Measurements from ENCODE around the gene ZSWIM5. TPM values are rescaled to one million over a fixed set of nuclear protein-coding genes. Genes with fewer than 3 reads are reported as not detected.
"Not testable (repeated sequence)": the region's sequence is repeated elsewhere in the genome, so short reads cannot be mapped to it uniquely, and the experiment has no call there.

The ZSWIM5 gene
- total RNA-seq, 5 donors from 2014 or later (not counting 1 experiment from before 2014, with no cell fraction given), result 1.6 to 4.0 (median 2.0) TPM

DNA sequence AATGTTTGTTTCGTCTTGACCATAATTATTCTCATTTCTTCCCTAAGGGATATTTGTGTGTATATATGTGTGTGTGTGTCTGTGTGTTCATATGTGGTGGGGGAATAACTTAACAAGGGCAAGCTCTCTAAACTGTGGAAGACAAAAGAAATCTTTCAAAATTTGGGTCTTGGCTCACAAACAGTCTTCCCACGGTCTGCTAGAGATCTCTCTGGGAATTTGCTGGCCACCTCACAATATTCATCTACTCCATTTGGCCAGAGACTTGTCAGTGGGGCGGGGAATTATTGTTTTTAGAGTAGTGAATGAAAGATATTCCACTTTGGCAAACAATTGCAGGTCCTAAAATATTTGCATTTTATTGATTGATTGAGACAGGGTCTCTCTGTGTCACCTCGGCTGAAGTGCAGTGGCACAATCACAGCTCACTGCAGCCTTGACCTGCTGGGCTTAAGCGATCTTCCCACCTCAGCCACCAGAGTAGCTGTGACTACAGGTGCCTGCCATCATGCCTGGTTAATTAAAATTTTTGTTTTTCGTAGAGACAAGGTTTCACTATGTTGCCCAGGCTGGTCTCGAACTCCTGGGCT is 212.0 kb downstream of the ZSWIM5 start:
- Histone ChIP-seq H3K27me3 (replicated peaks in 1 of 2; ENCODE audit: control insufficient read depth in 2 of 2, extremely low read depth in 1 of 2, insufficient read depth in 2 of 2, low read length in 1 of 2) (no peaks in the 10 kb centered on the region), H3K36me3 (ENCODE audit: control insufficient read depth in 2 of 2, extremely low read depth in 1 of 2, insufficient read depth in 1 of 2, low read length in 1 of 2) (no peaks in the 10 kb centered on the region), H3K4me3 (ENCODE audit: control insufficient read depth in 1 of 2, extremely low read depth in 1 of 2, low read length in 1 of 2) (no peak overlapping the region), H3K4me1 (ENCODE audit: control insufficient read depth in 1 of 2, extremely low read depth in 1 of 2, insufficient read depth in 2 of 2, low read length in 2 of 2) (no peaks in the 10 kb centered on the region), H3K9me3 (no peaks in the 10 kb centered on the region), H3K27ac (ENCODE audit: low read length) (no peak overlapping the region)
- Mint-ChIP-seq H3K27me3 (no peaks in the 10 kb centered on the region), H3K4me1 (no peaks in the 10 kb centered on the region), H3K4me3 (no peak overlapping the region), H3K36me3 (no peaks in the 10 kb centered on the region), H3K9me3 (no peaks in the 10 kb centered on the region), H3K27ac (no peak overlapping the region)
- no peak for ATAC-seq (replicated peaks in 1 of 4)
- POLR2A ChIA-PET, result no interaction called here
- CTCF ChIA-PET, result no interaction called here
- DNase-seq, result no peak
- 83% methylated on average over 4 of the region's 7 CpGs for WGBS (ENCODE audit: insufficient coverage)

DNA sequence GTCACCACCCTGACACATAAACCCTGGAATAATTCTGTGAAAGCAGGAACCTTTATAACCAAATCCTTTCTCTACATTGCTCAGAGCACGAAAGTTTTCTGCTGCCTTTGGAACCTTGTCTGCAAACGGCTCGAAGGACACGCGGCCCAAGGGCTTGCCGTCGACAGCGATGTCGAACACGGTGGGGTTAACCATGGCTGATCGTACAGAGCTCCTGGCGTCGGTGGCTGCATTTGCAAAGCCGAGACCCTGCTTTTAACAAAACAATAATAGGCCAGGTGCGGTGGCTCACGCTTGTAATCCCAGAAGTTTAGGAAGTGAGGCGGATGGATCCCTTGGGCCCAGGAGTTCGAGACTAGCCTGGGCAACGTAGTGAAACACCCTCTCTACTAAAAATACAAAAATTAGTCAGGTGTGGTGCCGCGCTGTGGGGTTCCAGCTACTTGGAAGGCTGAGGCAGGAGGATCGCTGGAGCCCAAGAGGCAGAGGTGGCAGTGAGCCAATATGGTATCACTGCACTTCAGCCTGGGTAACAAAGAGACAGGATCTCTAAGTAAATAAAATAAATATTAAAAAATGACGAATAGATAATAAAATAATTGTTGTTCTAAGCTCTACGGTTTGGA is 217.8 kb downstream of the ZSWIM5 start:
- Mint-ChIP-seq H3K27ac (no peak overlapping the region), H3K27me3 (no peaks in the 10 kb centered on the region), H3K4me3 (no peak overlapping the region), H3K9me3 (no peaks in the 10 kb centered on the region), H3K36me3 (no peaks in the 10 kb centered on the region), H3K4me1 (peaks cover 19 to 21% (median 20%) of the 10 kb centered on the region in 3 donors)
- Histone ChIP-seq H3K27ac (ENCODE audit: low read length) (no peak overlapping the region), H3K4me1 (ENCODE audit: control insufficient read depth in 1 of 2, extremely low read depth in 1 of 2, insufficient read depth in 2 of 2, low read length in 2 of 2) (peaks cover 9 to 17% of the 10 kb centered on the region in 2 experiments), H3K4me3 (ENCODE audit: control insufficient read depth in 1 of 2, extremely low read depth in 1 of 2, low read length in 1 of 2) (no peak overlapping the region), H3K27me3 (replicated peaks in 1 of 2; ENCODE audit: control insufficient read depth in 2 of 2, extremely low read depth in 1 of 2, insufficient read depth in 2 of 2, low read length in 1 of 2) (no peaks in the 10 kb centered on the region), H3K9me3 (no peaks in the 10 kb centered on the region), H3K36me3 (ENCODE audit: control insufficient read depth in 2 of 2, extremely low read depth in 1 of 2, insufficient read depth in 1 of 2, low read length in 1 of 2) (no peaks in the 10 kb centered on the region)
- 99% methylated on average over 16 of the region's 24 CpGs for WGBS (ENCODE audit: insufficient coverage)
- DNase-seq (no peak), ATAC-seq (replicated peaks in 1 of 4) (no peak)
- POLR2A ChIA-PET, result interaction anchor here (0.6 to 0.7 kb wide), 4 partner anchors 23 to 350 kb away, joined by 3 to 9 read pairs (median 4); partner anchors contain the start of gene UROD (in 1 of the 2)
- CTCF ChIA-PET, result interaction anchor here in 1 of 2 donors (2.8 kb wide), 1 partner anchor 23 kb away, joined by 18 read pairs; the partner anchor contains the start of genes HECTD3 and UROD

DNA sequence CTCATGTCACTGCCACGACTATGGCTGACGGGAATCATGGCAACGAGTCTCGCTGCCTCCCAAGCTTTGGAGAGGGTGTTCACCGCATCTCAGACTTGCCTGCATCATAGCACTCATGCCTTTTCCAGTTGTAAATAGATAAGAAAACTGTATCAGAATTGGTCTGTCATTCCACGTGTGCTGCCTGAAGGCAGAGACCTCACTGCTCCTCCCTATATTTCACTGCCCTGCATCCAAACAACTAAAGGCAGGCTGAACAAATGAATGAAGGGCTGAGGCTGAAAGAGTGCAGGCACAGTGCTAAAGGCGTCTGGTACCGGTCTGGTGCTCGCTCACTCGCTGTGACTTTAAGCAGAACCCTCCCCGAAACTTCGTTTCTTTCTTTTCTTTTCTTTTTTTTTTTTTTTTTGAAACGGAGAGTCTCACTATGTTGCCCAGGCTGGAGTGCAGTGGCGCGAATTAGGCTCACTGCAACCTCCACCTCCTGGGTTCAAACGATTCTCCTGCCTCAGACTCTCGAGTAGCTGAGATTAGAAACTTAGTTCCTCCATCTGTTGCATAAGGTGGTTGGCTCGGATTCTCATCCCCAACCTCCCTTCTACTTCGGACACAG is 220.6 kb downstream of the ZSWIM5 start:
- Histone ChIP-seq H3K27ac (ENCODE audit: low read length) (no peak overlapping the region), H3K9me3 (no peaks in the 10 kb centered on the region), H3K36me3 (ENCODE audit: control insufficient read depth in 2 of 2, extremely low read depth in 1 of 2, insufficient read depth in 1 of 2, low read length in 1 of 2) (peaks cover 0 to 5% of the 10 kb centered on the region in 2 donors), H3K27me3 (replicated peaks in 1 of 2; ENCODE audit: control insufficient read depth in 2 of 2, extremely low read depth in 1 of 2, insufficient read depth in 2 of 2, low read length in 1 of 2) (no peaks in the 10 kb centered on the region), H3K4me1 (ENCODE audit: control insufficient read depth in 1 of 2, extremely low read depth in 1 of 2, insufficient read depth in 2 of 2, low read length in 2 of 2) (peaks cover 9 to 19% of the 10 kb centered on the region in 2 experiments), H3K4me3 (ENCODE audit: control insufficient read depth in 1 of 2, extremely low read depth in 1 of 2, low read length in 1 of 2) (peak overlapping the region; percentile 68 to 96)
- ATAC-seq (replicated peaks in 1 of 4) (peak in 1 of 4 experiments; percentile 1), DNase-seq (no peak)
- Mint-ChIP-seq H3K9me3 (no peaks in the 10 kb centered on the region), H3K4me1 (peaks cover 22 to 28% (median 27%) of the 10 kb centered on the region in 3 donors), H3K36me3 (peaks cover 4% of the 10 kb centered on the region), H3K27me3 (no peaks in the 10 kb centered on the region), H3K27ac (peak overlapping the region; percentile 92 to 93), H3K4me3 (peak overlapping the region; percentile 95 to 99 (median 99))
- POLR2A ChIA-PET, result interaction anchor here (0.6 to 1.4 kb wide), 5 partner anchors 25 to 697 kb away, joined by 3 to 12 read pairs (median 4); partner anchors contain the start of genes HECTD3 (in 1 of the 2) and UROD (in 1 of the 2)
- CTCF ChIA-PET, result interaction anchor here (0.7 to 2.8 kb wide), 12 partner anchors 9 to 514 kb away, joined by 3 to 18 read pairs (median 3); partner anchors contain the start of genes CCDC163 (in 1 of the 2), HECTD3 (in 1 of the 2), MMACHC (in 1 of the 2) and MUTYH (in 1 of the 2)
- WGBS (ENCODE audit: insufficient coverage), result 13% methylated on average over 10 of the region's 19 CpGs

DNA sequence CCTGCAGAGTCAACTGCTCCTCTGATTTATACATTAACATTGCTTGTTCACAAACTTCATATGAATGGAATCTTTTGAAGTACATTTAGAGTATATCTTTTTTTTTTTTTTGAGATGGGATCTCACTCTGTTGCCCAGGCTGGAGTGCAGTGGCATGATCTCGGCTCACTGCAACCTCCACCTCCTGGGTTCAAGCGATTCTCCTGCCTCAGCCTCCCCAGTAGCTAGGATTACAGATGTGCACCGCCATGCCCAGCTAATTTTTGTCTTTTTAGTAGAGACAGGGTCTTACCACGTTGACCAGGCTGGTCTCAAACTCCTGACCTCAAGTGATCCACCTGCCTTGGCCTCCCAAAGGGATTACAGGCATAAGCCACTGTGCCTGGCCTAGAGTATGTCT is 229.0 kb downstream of the ZSWIM5 start:
- H3K9me3 Mint-ChIP-seq; H3K27me3 ChIP-seq (replicated peaks in 1 of 2; ENCODE audit: control insufficient read depth in 2 of 2, extremely low read depth in 1 of 2, insufficient read depth in 2 of 2, low read length in 1 of 2); DNase-seq; ATAC-seq (replicated peaks in 1 of 4); H3K27ac ChIP-seq (ENCODE audit: low read length); H3K9me3 ChIP-seq; POLR2A ChIA-PET; H3K27me3 Mint-ChIP-seq; H3K4me3 ChIP-seq (ENCODE audit: control insufficient read depth in 1 of 2, extremely low read depth in 1 of 2, low read length in 1 of 2); H3K27ac Mint-ChIP-seq; H3K4me1 ChIP-seq (ENCODE audit: control insufficient read depth in 1 of 2, extremely low read depth in 1 of 2, insufficient read depth in 2 of 2, low read length in 2 of 2); H3K4me3 Mint-ChIP-seq: not testable (repeated sequence)
- WGBS (ENCODE audit: insufficient coverage), result 93% methylated on average over 4 of the region's 4 CpGs
- Mint-ChIP-seq H3K4me1 (peaks cover 7 to 11% (median 9%) of the 10 kb centered on the region in 3 donors), H3K36me3 (peaks cover 42% of the 10 kb centered on the region)
- CTCF ChIA-PET, result interaction anchor here in 1 of 2 donors (0.8 to 1.6 kb wide), 2 partner anchors 9 to 349 kb away, joined by 3 read pairs; partner anchors contain the start of gene EIF2B3
- peaks cover 10 to 61% of the 10 kb centered on the region in 2 donors for H3K36me3 ChIP-seq (ENCODE audit: control insufficient read depth in 2 of 2, extremely low read depth in 1 of 2, insufficient read depth in 1 of 2, low read length in 1 of 2)

DNA sequence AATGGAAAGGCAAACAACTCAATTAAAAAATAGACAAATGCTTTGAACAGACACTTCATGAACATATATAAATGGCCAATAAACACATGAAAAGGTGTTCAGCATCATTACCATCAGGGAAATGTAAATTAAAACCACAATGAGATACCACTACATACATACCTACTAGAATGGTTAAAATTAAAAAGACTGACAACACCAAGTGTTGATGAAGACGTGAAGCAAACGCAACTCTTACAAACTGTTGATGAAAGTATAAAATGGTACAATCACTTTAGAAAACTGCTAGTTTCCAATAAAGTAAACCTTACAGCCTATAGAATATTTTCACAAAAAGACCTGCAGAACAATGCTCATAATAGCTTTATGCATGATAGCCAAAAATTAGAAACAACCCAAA is 230.2 kb downstream of the ZSWIM5 start:
- ChIA-PET POLR2A (no interaction called here), CTCF (no interaction called here)
- no CpG with 5 or more reads among the region's 2 CpGs for WGBS (ENCODE audit: insufficient coverage)
- H3K27ac ChIP-seq (ENCODE audit: low read length), result no peak overlapping the region
- no peak overlapping the region for H3K4me3 ChIP-seq (ENCODE audit: control insufficient read depth in 1 of 2, extremely low read depth in 1 of 2, low read length in 1 of 2)
- H3K9me3 ChIP-seq, result no peaks in the 10 kb centered on the region
- H3K27ac Mint-ChIP-seq, result no peak overlapping the region
- H3K36me3 ChIP-seq (ENCODE audit: control insufficient read depth in 2 of 2, extremely low read depth in 1 of 2, insufficient read depth in 1 of 2, low read length in 1 of 2), result peaks cover 10 to 60% of the 10 kb centered on the region in 2 donors
- peaks cover 0 to 3% (median 0%) of the 10 kb centered on the region in 3 donors for H3K9me3 Mint-ChIP-seq
- peaks cover 5 to 11% (median 7%) of the 10 kb centered on the region in 3 donors for H3K4me1 Mint-ChIP-seq
- H3K27me3 ChIP-seq (replicated peaks in 1 of 2; ENCODE audit: control insufficient read depth in 2 of 2, extremely low read depth in 1 of 2, insufficient read depth in 2 of 2, low read length in 1 of 2), result no peaks in the 10 kb centered on the region
- no peak for ATAC-seq (replicated peaks in 1 of 4)
- H3K4me1 ChIP-seq (ENCODE audit: control insufficient read depth in 1 of 2, extremely low read depth in 1 of 2, insufficient read depth in 2 of 2, low read length in 2 of 2), result no peaks in the 10 kb centered on the region
- peaks cover 42% of the 10 kb centered on the region for H3K36me3 Mint-ChIP-seq
- H3K4me3 Mint-ChIP-seq, result no peak overlapping the region
- DNase-seq, result no peak
- no peaks in the 10 kb centered on the region for H3K27me3 Mint-ChIP-seq

DNA sequence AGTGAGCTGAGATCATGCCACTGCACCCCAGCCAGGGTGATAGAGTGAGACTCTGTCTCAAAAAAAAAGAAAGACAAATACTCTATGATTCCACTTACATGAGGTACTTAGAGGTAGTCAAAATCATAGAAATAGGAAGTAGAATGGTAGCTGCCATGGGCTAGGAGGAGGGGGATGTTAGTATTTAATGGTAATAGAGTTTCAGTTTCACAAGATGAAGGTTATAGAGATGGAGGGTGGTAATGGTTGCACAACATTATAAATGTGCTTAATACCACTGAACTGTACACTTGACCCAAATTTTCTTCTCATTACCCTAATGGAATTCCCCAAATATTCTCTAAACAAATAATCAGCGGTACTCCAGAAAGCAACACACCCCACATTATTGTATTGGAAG is 232.8 kb downstream of the ZSWIM5 start:
- DNase-seq, result no peak
- Mint-ChIP-seq H3K36me3 (peaks cover 45% of the 10 kb centered on the region), H3K27ac (no peak overlapping the region), H3K4me3 (no peak overlapping the region), H3K4me1 (peaks cover 2 to 15% (median 8%) of the 10 kb centered on the region in 3 donors), H3K27me3 (no peaks in the 10 kb centered on the region), H3K9me3 (peaks cover 0 to 3% (median 0%) of the 10 kb centered on the region in 3 donors)
- H3K4me1 ChIP-seq (ENCODE audit: control insufficient read depth in 1 of 2, extremely low read depth in 1 of 2, insufficient read depth in 2 of 2, low read length in 2 of 2), result no peaks in the 10 kb centered on the region
- H3K36me3 ChIP-seq (ENCODE audit: control insufficient read depth in 2 of 2, extremely low read depth in 1 of 2, insufficient read depth in 1 of 2, low read length in 1 of 2), result peaks cover 10 to 36% of the 10 kb centered on the region in 2 donors
- no peaks in the 10 kb centered on the region for H3K9me3 ChIP-seq
- H3K27ac ChIP-seq (ENCODE audit: low read length), result no peak overlapping the region
- no peak overlapping the region for H3K4me3 ChIP-seq (ENCODE audit: control insufficient read depth in 1 of 2, extremely low read depth in 1 of 2, low read length in 1 of 2)
- CTCF ChIA-PET, result no interaction called here
- ATAC-seq (replicated peaks in 1 of 4), result no peak
- H3K27me3 ChIP-seq (replicated peaks in 1 of 2; ENCODE audit: control insufficient read depth in 2 of 2, extremely low read depth in 1 of 2, insufficient read depth in 2 of 2, low read length in 1 of 2), result no peaks in the 10 kb centered on the region
- WGBS (ENCODE audit: insufficient coverage), result no CpG with 5 or more reads among the region's 1 CpG
- POLR2A ChIA-PET, result no interaction called here

All from T-cell (primary cell).